ENCODE measurements around the gene KLHL18. TPM values are rescaled to one million over a fixed set of nuclear protein-coding genes. Genes with fewer than 3 reads are reported as not detected.

The KLHL18 gene
- total and polyA plus RNA-seq, 4 donors: 3.5 to 12.6 (median 10.3) TPM

DNA sequence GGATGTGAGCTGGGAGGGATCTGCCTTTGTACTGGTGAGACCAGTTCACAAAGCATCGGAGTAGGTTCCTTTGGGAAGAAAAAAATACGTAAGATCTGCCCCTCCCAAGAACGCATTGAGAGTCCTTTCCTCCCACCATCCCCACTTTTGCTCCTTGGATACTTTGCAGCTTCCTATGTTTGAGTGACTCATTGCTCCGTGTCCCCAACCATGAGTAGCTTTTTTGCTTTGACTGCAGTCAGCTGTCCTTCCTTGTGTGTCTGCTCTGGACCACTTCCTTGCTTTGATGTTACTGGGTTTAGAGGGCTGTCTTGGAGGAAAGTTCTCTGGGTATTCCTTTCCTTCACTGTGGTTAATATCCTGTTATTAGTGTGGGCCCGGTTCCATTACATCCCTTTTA, 54.9 kb downstream of the KLHL18 start:
- H3K9me3 ChIP-seq (ENCODE audit: control insufficient read depth in 4 of 4, low read length in 3 of 4): no peaks in the 10 kb centered on the region
- DNase-seq (ENCODE audit: low spot score): no peak
- peaks cover 10 to 59% (median 40%) of the 10 kb centered on the region in 4 donors for H3K36me3 ChIP-seq (ENCODE audit: control insufficient read depth in 4 of 4, insufficient read depth in 3 of 4, low read depth in 1 of 4, low read length in 3 of 4)
- no peak overlapping the region for H3K4me3 ChIP-seq (ENCODE audit: low read depth in 1 of 3, low read length in 3 of 3)
- H3K9ac ChIP-seq (ENCODE audit: low read depth in 1 of 2, low read length in 2 of 2): no peak overlapping the region
- TF ChIP-seq, protein P1, sequence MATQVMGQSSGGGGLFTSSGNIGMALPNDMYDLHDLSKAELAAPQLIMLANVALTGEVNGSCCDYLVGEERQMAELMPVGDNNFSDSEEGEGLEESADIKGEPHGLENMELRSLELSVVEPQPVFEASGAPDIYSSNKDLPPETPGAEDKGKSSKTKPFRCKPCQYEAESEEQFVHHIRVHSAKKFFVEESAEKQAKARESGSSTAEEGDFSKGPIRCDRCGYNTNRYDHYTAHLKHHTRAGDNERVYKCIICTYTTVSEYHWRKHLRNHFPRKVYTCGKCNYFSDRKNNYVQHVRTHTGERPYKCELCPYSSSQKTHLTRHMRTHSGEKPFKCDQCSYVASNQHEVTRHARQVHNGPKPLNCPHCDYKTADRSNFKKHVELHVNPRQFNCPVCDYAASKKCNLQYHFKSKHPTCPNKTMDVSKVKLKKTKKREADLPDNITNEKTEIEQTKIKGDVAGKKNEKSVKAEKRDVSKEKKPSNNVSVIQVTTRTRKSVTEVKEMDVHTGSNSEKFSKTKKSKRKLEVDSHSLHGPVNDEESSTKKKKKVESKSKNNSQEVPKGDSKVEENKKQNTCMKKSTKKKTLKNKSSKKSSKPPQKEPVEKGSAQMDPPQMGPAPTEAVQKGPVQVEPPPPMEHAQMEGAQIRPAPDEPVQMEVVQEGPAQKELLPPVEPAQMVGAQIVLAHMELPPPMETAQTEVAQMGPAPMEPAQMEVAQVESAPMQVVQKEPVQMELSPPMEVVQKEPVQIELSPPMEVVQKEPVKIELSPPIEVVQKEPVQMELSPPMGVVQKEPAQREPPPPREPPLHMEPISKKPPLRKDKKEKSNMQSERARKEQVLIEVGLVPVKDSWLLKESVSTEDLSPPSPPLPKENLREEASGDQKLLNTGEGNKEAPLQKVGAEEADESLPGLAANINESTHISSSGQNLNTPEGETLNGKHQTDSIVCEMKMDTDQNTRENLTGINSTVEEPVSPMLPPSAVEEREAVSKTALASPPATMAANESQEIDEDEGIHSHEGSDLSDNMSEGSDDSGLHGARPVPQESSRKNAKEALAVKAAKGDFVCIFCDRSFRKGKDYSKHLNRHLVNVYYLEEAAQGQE (IDR thresholded peaks at IDR 0.05): no peak
- TF ChIP-seq EGR1 (IDR thresholded peaks at IDR 0.05; ENCODE audit: low read depth in 2 of 2) (no peak), JUND (IDR thresholded peaks at IDR 0.05) (no peak), FOXA1 (IDR thresholded peaks at IDR 0.05) (no peak)
- WGBS: 96% methylated on average over 5 of the region's 5 CpGs
- H3K4me1 ChIP-seq (ENCODE audit: control insufficient read depth in 4 of 4, insufficient read depth in 4 of 4, low read length in 3 of 4): peaks cover 0 to 6% (median 6%) of the 10 kb centered on the region in 4 donors
- H3K27ac ChIP-seq (ENCODE audit: low read depth in 1 of 2, low read length in 2 of 2): no peak overlapping the region
- no peaks in the 10 kb centered on the region for H3K27me3 ChIP-seq (ENCODE audit: control insufficient read depth in 4 of 4, insufficient read depth in 4 of 4, low read length in 3 of 4)

GRCh38 chr3:47339951-47340350, 57.2 kb downstream of the KLHL18 start:
- H3K36me3 ChIP-seq (ENCODE audit: control insufficient read depth in 4 of 4, insufficient read depth in 3 of 4, low read depth in 1 of 4, low read length in 3 of 4): peaks cover 16 to 46% (median 33%) of the 10 kb centered on the region in 4 donors
- 98% methylated on average over 2 of the region's 2 CpGs for WGBS
- H3K27me3 ChIP-seq (ENCODE audit: control insufficient read depth in 4 of 4, insufficient read depth in 4 of 4, low read length in 3 of 4): no peaks in the 10 kb centered on the region
- H3K4me1 ChIP-seq (ENCODE audit: control insufficient read depth in 4 of 4, insufficient read depth in 4 of 4, low read length in 3 of 4): peaks cover 0 to 14% (median 12%) of the 10 kb centered on the region in 4 donors
- H3K27ac ChIP-seq (ENCODE audit: low read depth in 1 of 2, low read length in 2 of 2): no peak overlapping the region
- TF ChIP-seq SP1 (IDR thresholded peaks at IDR 0.05) (no peak), JUND (IDR thresholded peaks at IDR 0.05) (no peak), TAF1 (conservative IDR thresholded peaks at IDR 0.05) (no peak), RAD21 (IDR thresholded peaks at IDR 0.05) (no peak), GABPA (IDR thresholded peaks at IDR 0.05 in 1 of 2, conservative IDR thresholded peaks at IDR 0.05 in 1 of 2) (no peak), EGR1 (IDR thresholded peaks at IDR 0.05; ENCODE audit: low read depth in 2 of 2) (no peak)
- TF ChIP-seq, protein P2, sequence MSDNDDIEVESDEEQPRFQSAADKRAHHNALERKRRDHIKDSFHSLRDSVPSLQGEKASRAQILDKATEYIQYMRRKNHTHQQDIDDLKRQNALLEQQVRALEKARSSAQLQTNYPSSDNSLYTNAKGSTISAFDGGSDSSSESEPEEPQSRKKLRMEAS (IDR thresholded peaks at IDR 0.05): no peak
- no peaks in the 10 kb centered on the region for H3K9me3 ChIP-seq (ENCODE audit: control insufficient read depth in 4 of 4, low read length in 3 of 4)
- DNase-seq (ENCODE audit: low spot score): no peak
- H3K4me3 ChIP-seq (ENCODE audit: low read depth in 1 of 3, low read length in 3 of 3): no peak overlapping the region
- H3K9ac ChIP-seq (ENCODE audit: low read depth in 1 of 2, low read length in 2 of 2): no peak overlapping the region

GRCh38 chr3:47340866-47341265, 58.1 kb downstream of the KLHL18 start:
- Histone ChIP-seq H3K27me3 (ENCODE audit: control insufficient read depth in 4 of 4, insufficient read depth in 4 of 4, low read length in 3 of 4) (no peaks in the 10 kb centered on the region), H3K27ac (ENCODE audit: low read depth in 1 of 2, low read length in 2 of 2) (no peak overlapping the region), H3K4me3 (ENCODE audit: low read depth in 1 of 3, low read length in 3 of 3) (no peak overlapping the region), H3K9me3 (ENCODE audit: control insufficient read depth in 4 of 4, low read length in 3 of 4) (no peaks in the 10 kb centered on the region), H3K4me1 (ENCODE audit: control insufficient read depth in 4 of 4, insufficient read depth in 4 of 4, low read length in 3 of 4) (peaks cover 0 to 14% (median 12%) of the 10 kb centered on the region in 4 donors), H3K36me3 (ENCODE audit: control insufficient read depth in 4 of 4, insufficient read depth in 3 of 4, low read depth in 1 of 4, low read length in 3 of 4) (peaks cover 19 to 40% (median 30%) of the 10 kb centered on the region in 4 donors), H3K9ac (ENCODE audit: low read depth in 1 of 2, low read length in 2 of 2) (no peak overlapping the region)
- no peak for DNase-seq (ENCODE audit: low spot score)
- TF ChIP-seq JUND (IDR thresholded peaks at IDR 0.05): no peak
- TF ChIP-seq, protein P3, sequence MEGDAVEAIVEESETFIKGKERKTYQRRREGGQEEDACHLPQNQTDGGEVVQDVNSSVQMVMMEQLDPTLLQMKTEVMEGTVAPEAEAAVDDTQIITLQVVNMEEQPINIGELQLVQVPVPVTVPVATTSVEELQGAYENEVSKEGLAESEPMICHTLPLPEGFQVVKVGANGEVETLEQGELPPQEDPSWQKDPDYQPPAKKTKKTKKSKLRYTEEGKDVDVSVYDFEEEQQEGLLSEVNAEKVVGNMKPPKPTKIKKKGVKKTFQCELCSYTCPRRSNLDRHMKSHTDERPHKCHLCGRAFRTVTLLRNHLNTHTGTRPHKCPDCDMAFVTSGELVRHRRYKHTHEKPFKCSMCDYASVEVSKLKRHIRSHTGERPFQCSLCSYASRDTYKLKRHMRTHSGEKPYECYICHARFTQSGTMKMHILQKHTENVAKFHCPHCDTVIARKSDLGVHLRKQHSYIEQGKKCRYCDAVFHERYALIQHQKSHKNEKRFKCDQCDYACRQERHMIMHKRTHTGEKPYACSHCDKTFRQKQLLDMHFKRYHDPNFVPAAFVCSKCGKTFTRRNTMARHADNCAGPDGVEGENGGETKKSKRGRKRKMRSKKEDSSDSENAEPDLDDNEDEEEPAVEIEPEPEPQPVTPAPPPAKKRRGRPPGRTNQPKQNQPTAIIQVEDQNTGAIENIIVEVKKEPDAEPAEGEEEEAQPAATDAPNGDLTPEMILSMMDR (IDR thresholded peaks at IDR 0.05; ENCODE audit: low read depth, low read length, missing input control): no peak
- TF ChIP-seq HNF4G (IDR thresholded peaks at IDR 0.05): no peak
- TF ChIP-seq EGR1 (IDR thresholded peaks at IDR 0.05; ENCODE audit: low read depth in 2 of 2): no peak
- TF ChIP-seq, protein P1 (IDR thresholded peaks at IDR 0.05): no peak
- TF ChIP-seq SP1 (IDR thresholded peaks at IDR 0.05): no peak
- no peak for TF ChIP-seq TAF1 (conservative IDR thresholded peaks at IDR 0.05)
- no peak for TF ChIP-seq GABPA (IDR thresholded peaks at IDR 0.05 in 1 of 2, conservative IDR thresholded peaks at IDR 0.05 in 1 of 2)
- 94% methylated on average over 2 of the region's 2 CpGs for WGBS

Measured in liver (tissue), 9 donors.